ENCODE measurements around the gene DDB1.

DNA sequence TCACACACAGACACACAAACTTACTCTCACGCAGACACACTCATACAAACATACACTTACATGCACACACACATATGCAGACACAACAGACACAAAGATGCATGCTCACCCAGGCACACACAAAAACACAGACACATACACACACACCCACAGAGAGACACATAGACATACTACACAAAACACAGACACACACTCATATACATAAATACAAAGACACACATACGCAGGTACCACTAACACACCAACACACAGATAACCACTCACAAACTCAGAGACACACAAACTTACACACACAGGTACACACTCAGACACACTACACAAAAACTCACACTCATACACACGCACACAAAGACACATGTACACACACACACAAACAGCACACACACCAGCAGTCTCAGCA is 60.2 kb downstream of the DDB1 start:
- TF ChIP-seq ZNF384 (IDR thresholded peaks at IDR 0.05; ENCODE audit: borderline replicate concordance, low read depth, low read length) (no peak), MXI1 (IDR thresholded peaks at IDR 0.05; ENCODE audit: low read depth, low read length) (no peak), RFX5 (IDR thresholded peaks at IDR 0.05; ENCODE audit: low read depth, low read length) (no peak), NRF1 (conservative IDR thresholded peaks at IDR 0.05; ENCODE audit: low read depth, low read length) (no peak), ZNF274 (IDR thresholded peaks at IDR 0.05; ENCODE audit: insufficient read depth, insufficient read length) (no peak), PAX5 (IDR thresholded peaks at IDR 0.05; ENCODE audit: borderline replicate concordance, low read depth, low read length) (no peak), CHD2 (IDR thresholded peaks at IDR 0.05; ENCODE audit: borderline replicate concordance, low read depth, low read length) (no peak), MEF2B (IDR thresholded peaks at IDR 0.05; ENCODE audit: partially characterized antibody, poor library complexity, severe bottlenecking) (no peak), RCOR1 (conservative IDR thresholded peaks at IDR 0.05; ENCODE audit: low read depth, low read length) (no peak), SP1 (IDR thresholded peaks at IDR 0.05; ENCODE audit: low read depth, low read length) (no peak), YY1 (IDR thresholded peaks at IDR 0.05; ENCODE audit: low read depth, low read length) (no peak)
- TF ChIP-seq, protein P1, sequence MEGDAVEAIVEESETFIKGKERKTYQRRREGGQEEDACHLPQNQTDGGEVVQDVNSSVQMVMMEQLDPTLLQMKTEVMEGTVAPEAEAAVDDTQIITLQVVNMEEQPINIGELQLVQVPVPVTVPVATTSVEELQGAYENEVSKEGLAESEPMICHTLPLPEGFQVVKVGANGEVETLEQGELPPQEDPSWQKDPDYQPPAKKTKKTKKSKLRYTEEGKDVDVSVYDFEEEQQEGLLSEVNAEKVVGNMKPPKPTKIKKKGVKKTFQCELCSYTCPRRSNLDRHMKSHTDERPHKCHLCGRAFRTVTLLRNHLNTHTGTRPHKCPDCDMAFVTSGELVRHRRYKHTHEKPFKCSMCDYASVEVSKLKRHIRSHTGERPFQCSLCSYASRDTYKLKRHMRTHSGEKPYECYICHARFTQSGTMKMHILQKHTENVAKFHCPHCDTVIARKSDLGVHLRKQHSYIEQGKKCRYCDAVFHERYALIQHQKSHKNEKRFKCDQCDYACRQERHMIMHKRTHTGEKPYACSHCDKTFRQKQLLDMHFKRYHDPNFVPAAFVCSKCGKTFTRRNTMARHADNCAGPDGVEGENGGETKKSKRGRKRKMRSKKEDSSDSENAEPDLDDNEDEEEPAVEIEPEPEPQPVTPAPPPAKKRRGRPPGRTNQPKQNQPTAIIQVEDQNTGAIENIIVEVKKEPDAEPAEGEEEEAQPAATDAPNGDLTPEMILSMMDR (IDR thresholded peaks at IDR 0.05 in 2 of 3, conservative IDR thresholded peaks at IDR 0.05 in 1 of 3; ENCODE audit: control insufficient read depth in 2 of 3, extremely low read depth in 1 of 3, insufficient read depth in 1 of 3, low read depth in 3 of 3, low read length in 3 of 3) = no peak

Data from GM12878 (cell line).